OCI-LY7 (cell line): Measurements from ENCODE around the gene WNK2. TPM values are rescaled to one million over a fixed set of nuclear protein-coding genes. Genes with fewer than 3 reads are reported as not detected.

Experiments
- BruUV-seq: library from RNA; stranded (reverse); fragments of 400-500 nt; replicated peaks from 2 replicates; lab custom pipeline; 2021; lab: Mats Ljungman, UMichigan
- CTCF ChIA-PET: fragments of 300-600 bp; sonication (Branson Sonifier 250); formaldehyde crosslinking; loops from one replicate; lab custom pipeline; 2022; ENCODE audit warnings: antibody characterized with exemption; ENCODE audit not compliant: unreplicated experiment; lab: Charles Lee
- POLR2A ChIA-PET: fragments of 300-600 bp; sonication (Branson Sonifier 250); formaldehyde crosslinking; loops from one replicate; lab custom pipeline; 2022; ENCODE audit warnings: antibody characterized with exemption; lab: Charles Lee
- DNase-seq: peaks from one replicate; pipeline ENCODE4 v3.0.0-alpha.2; 2015; ENCODE audit warnings: low spot score
- H2AFZ ChIP-seq: fragments of 200-600 bp; sonication (generic), shearing (Covaris generic); 2 replicates; pipeline ENCODE4 v1.6.1; 2014; ENCODE audit warnings: mild to moderate bottlenecking, antibody characterized with exemption, low read length, moderate library complexity
- H3K27ac ChIP-seq: fragments of 200-600 bp; sonication (generic); 2 replicates; pipeline ENCODE4 v1.5.1; 2014; ENCODE audit warnings: mixed run types, low read depth, mild to moderate bottlenecking, moderate library complexity, low read length, inconsistent platforms; ENCODE audit not compliant: poor library complexity, severe bottlenecking
- H3K36me3 ChIP-seq: fragments of 200-600 bp; sonication (generic); 2 replicates; pipeline ENCODE4 v1.6.1; 2014; ENCODE audit warnings: mild to moderate bottlenecking, antibody characterized with exemption, low read length, moderate library complexity, mixed read lengths; ENCODE audit not compliant: insufficient read depth
- H3K4me1 ChIP-seq: fragments of 200-600 bp; sonication (generic); 2 replicates; pipeline ENCODE4 v1.5.1; 2014; ENCODE audit warnings: mild to moderate bottlenecking, low read length; ENCODE audit not compliant: insufficient read depth, poor library complexity, severe bottlenecking
- H3K4me2 ChIP-seq: fragments of 200-600 bp; sonication (generic); 2 replicates; pipeline ENCODE4 v1.6.1; 2014; ENCODE audit warnings: mild to moderate bottlenecking, low read length
- H3K4me3 ChIP-seq: fragments of 200-600 bp; sonication (generic); 2 replicates; pipeline ENCODE4 v1.5.1; 2014; ENCODE audit warnings: mild to moderate bottlenecking, low read depth, low read length; ENCODE audit not compliant: poor library complexity, severe bottlenecking
- H3K79me2 ChIP-seq: fragments of 200-600 bp; sonication (generic); 2 replicates; pipeline ENCODE4 v1.6.1; 2016; ENCODE audit warnings: low read depth, mild to moderate bottlenecking, low read length, moderate library complexity, mixed read lengths; ENCODE audit not compliant: insufficient read depth
- H3K9me2 ChIP-seq: fragments of 200-600 bp; sonication (generic); 2 replicates; pipeline ENCODE4 v1.6.1; 2016; ENCODE audit warnings: mild to moderate bottlenecking, low read length, mixed read lengths; ENCODE audit not compliant: insufficient read depth
- H3K9me3 ChIP-seq: fragments of 200-600 bp; sonication (generic); 2 replicates; pipeline ENCODE4 v1.6.1; 2014; ENCODE audit warnings: mild to moderate bottlenecking, mixed run types, low read length, mixed read lengths
- H4K20me1 ChIP-seq: fragments of 200-600 bp; sonication (generic); 2 replicates; pipeline ENCODE4 v1.6.1; 2014; ENCODE audit warnings: mild to moderate bottlenecking, antibody characterized with exemption, low read length, moderate library complexity, mixed read lengths; ENCODE audit not compliant: insufficient read depth
- EZH2phosphoT487 ChIP-seq: fragments of 200-600 bp; sonication (generic); IDR thresholded peaks from 2 replicates; pipeline ENCODE4 v1.6.1; 2018; ENCODE audit warnings: low read depth, borderline replicate concordance, mild to moderate bottlenecking, mixed run types, antibody characterized with exemption, low read length, moderate library complexity, mixed read lengths
- intact Hi-C: fragments of 100-400 bp; cut with micrococcal nuclease; formaldehyde crosslinking; loops from one replicate; pipeline ENCODE4 v1.10.0; 2022; ENCODE audit not compliant: unreplicated experiment
- total RNA-seq, 2 experiments: library from RNA; depleted of rRNA in 1 of 2; stranded (reverse); fragments of >200 nt in 1 of 2; shearing (Covaris generic) in 1 of 2; gene quantifications; 2 replicates each; pipeline ENCODE4 v1.2.3, GENCODE V29; 2014 to 2022
- TF ChIP-seq, protein P1 (sequence below): fragments of 200-600 bp; sonication (generic); conservative IDR thresholded peaks from 2 replicates; pipeline ENCODE4 v1.5.1; 2014; ENCODE audit warnings: mild to moderate bottlenecking, antibody characterized with exemption, low read length, moderate library complexity, mixed read lengths

The WNK2 gene
- total RNA-seq, 2 experiments from 2014 or later, result 142 to 194 TPM

DNA sequence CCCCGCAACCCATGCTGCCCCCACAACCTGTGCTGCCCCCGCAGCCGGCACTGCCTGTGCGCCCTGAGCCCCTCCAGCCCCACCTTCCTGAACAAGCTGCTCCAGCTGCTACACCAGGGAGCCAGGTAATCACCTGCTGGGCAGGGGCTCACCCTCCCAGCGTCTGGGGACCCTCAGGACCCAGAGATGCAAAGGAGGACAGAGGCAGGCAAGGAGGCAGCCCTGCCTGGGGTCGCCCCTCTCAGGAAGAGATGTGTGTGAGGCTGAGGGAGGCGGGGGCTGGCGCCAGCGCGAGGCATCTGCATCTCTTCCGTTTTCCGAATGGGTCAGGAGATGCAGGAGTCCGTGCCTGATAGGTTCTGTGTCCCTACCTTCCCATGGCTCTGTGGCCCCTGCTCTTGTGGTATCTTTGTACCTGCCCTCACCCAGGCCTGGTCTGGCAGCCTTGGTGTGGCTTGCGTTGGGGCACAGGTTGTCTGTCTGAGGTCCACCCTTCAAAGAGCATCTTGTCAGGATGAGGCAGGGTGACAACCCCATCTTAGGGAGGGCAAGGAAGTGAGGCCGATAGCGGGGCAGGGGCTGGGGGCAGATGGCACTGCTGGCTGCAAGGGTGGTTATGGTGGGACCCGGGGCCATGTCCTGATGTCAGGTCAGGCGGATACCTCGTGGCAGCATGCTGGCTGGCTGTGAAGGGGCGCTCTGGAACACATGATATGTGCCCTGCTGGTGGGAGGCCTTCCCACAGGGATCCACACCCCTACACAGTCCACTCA, 75.7 kb downstream of the WNK2 start:
- Histone ChIP-seq H3K4me2 (no peak overlapping the region), H3K9me3 (no peaks in the 10 kb centered on the region), H3K27ac (no peak overlapping the region), H3K9me2 (no peaks in the 10 kb centered on the region), H3K79me2 (peaks cover 6% of the 10 kb centered on the region; the same call in 1 of the 2 replicates), H4K20me1 (no peaks in the 10 kb centered on the region), H2AFZ (no peak overlapping the region), H3K4me1 (peaks cover 38% of the 10 kb centered on the region), H3K4me3 (no peak overlapping the region), H3K36me3 (peaks cover 17% of the 10 kb centered on the region)
- no peak for DNase-seq
- ChIA-PET POLR2A (interaction anchor here (1.9 kb wide), 1 partner anchor 43 kb away, joined by 6 read pairs; no protein-coding TSS in a partner anchor), CTCF (no interaction called here)
- intact Hi-C loops, result loop anchor here (2.0 to 10.0 kb wide), 3 partner anchors 99 to 535 kb away; no protein-coding TSS in a partner anchor
- no TSS peak for BruUV-seq
- no peak for TF ChIP-seq EZH2phosphoT487
- TF ChIP-seq, protein P1, sequence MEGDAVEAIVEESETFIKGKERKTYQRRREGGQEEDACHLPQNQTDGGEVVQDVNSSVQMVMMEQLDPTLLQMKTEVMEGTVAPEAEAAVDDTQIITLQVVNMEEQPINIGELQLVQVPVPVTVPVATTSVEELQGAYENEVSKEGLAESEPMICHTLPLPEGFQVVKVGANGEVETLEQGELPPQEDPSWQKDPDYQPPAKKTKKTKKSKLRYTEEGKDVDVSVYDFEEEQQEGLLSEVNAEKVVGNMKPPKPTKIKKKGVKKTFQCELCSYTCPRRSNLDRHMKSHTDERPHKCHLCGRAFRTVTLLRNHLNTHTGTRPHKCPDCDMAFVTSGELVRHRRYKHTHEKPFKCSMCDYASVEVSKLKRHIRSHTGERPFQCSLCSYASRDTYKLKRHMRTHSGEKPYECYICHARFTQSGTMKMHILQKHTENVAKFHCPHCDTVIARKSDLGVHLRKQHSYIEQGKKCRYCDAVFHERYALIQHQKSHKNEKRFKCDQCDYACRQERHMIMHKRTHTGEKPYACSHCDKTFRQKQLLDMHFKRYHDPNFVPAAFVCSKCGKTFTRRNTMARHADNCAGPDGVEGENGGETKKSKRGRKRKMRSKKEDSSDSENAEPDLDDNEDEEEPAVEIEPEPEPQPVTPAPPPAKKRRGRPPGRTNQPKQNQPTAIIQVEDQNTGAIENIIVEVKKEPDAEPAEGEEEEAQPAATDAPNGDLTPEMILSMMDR, result no peak

DNA sequence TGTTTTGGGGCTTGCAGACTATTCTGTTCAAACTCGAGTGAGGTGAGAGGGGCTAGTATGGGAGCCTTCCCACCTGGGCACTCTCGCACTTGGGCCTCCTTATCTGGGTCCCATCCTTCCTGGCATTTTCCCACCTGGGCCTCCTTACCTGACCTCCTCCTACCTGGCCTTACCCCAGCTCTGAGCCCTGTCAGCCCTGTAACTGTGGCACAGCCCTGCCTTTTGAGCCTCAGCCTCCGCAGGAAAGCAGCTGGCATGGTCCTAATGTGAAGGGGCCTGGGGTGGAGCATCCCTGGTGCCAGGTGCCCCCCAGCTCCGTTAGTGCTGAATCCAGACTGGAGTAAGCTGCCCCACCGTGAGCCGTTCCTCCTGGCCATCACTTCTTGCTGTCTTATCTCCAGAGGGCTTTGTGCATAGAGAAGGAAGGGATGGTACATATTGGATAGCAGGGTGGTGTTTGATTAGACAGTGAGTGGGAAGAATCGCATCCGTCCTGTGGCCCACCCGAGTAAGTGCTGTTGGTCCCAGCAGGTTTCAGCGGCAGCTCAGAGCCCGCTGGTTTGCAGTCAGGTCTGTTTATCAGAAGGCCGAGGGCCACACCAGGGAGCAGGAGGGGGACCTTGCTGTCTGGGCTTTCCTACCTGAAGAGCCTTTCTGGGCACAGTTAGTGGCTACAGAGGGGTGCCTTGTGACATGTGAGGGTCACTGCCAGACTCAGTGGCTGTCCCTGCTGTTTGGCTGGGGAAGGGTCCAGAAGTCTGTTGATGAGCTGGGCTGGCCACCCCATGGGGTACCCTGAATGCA, 76.5 kb downstream of the WNK2 start:
- H3K36me3 ChIP-seq, result peaks cover 25% of the 10 kb centered on the region
- no peak overlapping the region for H3K4me3 ChIP-seq
- H3K4me2 ChIP-seq, result peak overlapping the region; percentile 50; the same call in 1 of the 2 replicates
- no peak for DNase-seq
- peaks cover 46% of the 10 kb centered on the region for H3K4me1 ChIP-seq
- H4K20me1 ChIP-seq, result no peaks in the 10 kb centered on the region
- ChIA-PET POLR2A (interaction anchor here (1.0 to 1.9 kb wide), 3 partner anchors 10 to 153 kb away, joined by 3 to 6 read pairs (median 5); no protein-coding TSS in a partner anchor), CTCF (interaction anchor here (0.7 to 2.3 kb wide), 5 partner anchors 9 to 66 kb away, joined by 3 to 15 read pairs (median 3); no protein-coding TSS in a partner anchor)
- intact Hi-C loops, result loop anchor here (1.0 to 10.0 kb wide), 5 partner anchors 42 to 536 kb away; no protein-coding TSS in a partner anchor
- H2AFZ ChIP-seq, result no peak overlapping the region
- peak overlapping the region; percentile 64 for H3K27ac ChIP-seq
- no peaks in the 10 kb centered on the region for H3K9me3 ChIP-seq
- H3K9me2 ChIP-seq, result no peaks in the 10 kb centered on the region
- no TSS peak for BruUV-seq
- TF ChIP-seq, protein P1, result no peak
- no peak for TF ChIP-seq EZH2phosphoT487
- peaks cover 13% of the 10 kb centered on the region; the same call in 1 of the 2 replicates for H3K79me2 ChIP-seq
